Activated T-helper 1 cell treated with anti-CD3 and anti-CD28 coated beads, Interleukin-12 subunit alpha, Interleukin-12 subunit beta, Interleukin-2, Interleukin-4 antibody, amounts not matched to agents 30 ng/mL and 10 ng/mL and 1 ng/mL, durations not matched to agents 14 hours and 24 hours and 36 hours (primary cell): ENCODE results near the gene ARHGEF28. TPM values are rescaled to one million over a fixed set of nuclear protein-coding genes. Genes with fewer than 3 reads are reported as not detected.

Experiments used
- DNase-seq: peaks from one replicate; pipeline ENCODE4 v3.0.0; 2021; ENCODE audit warnings: low spot score
- H3K27ac Mint-ChIP-seq: one replicate; pipeline ENCODE4 v1.8.0; 2021; ENCODE audit warnings: mild to moderate bottlenecking, mixed read lengths
- H3K27me3 Mint-ChIP-seq: one replicate; pipeline ENCODE4 v1.8.0; 2022; ENCODE audit warnings: mild to moderate bottlenecking, moderate library complexity, mixed read lengths; ENCODE audit not compliant: insufficient read depth
- H3K36me3 Mint-ChIP-seq: one replicate; pipeline ENCODE4 v1.8.0; 2021; ENCODE audit warnings: low read depth, mixed read lengths
- H3K4me1 Mint-ChIP-seq: one replicate; pipeline ENCODE4 v1.8.0; 2021; ENCODE audit warnings: low read depth, mixed read lengths
- H3K4me3 Mint-ChIP-seq: one replicate; pipeline ENCODE4 v1.8.0; 2021; ENCODE audit warnings: mild to moderate bottlenecking, moderate library complexity, mixed read lengths
- H3K9me3 Mint-ChIP-seq: one replicate; pipeline ENCODE4 v1.8.0; 2021; ENCODE audit warnings: mixed read lengths
- intact Hi-C: fragments of 100-400 bp; cut with micrococcal nuclease; formaldehyde crosslinking; loops from one replicate; pipeline ENCODE4 v1.15.1; 2024
- total RNA-seq: library from RNA; stranded (reverse); gene quantifications from 2 replicates; pipeline ENCODE4 v1.2.3, GENCODE V29; 2022

Gene ARHGEF28
- total RNA-seq, 1 donor from 2014 or later = 0.03 TPM

DNA sequence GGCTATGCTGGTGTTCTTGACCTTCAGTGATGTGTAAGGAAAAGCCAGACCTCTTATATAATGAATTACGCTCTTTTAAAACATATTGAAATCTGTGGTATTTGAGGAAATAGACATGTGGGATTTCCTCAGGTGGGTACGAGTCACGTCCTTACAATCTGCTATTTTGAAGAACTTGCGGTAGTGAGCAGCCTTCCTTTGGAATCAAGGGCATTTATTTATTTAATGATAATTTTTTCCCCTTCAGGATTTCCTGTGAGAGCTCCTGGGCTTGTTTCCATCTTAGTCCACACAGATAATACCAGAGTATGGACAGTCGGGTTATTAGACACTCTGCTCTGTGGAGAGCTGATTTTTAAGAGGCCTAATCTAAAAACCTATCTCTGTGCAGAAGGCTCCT is 167.9 kb downstream of the ARHGEF28 start:
- DNase-seq = no peak
- H3K4me1 Mint-ChIP-seq = peaks cover 11% of the 10 kb centered on the region
- no peaks in the 10 kb centered on the region for H3K9me3 Mint-ChIP-seq
- H3K4me3 Mint-ChIP-seq = no peak overlapping the region
- no peak overlapping the region for H3K27ac Mint-ChIP-seq
- no peaks in the 10 kb centered on the region for H3K36me3 Mint-ChIP-seq
- intact Hi-C loops = loop anchor here (2.0 kb wide), 1 partner anchor 855 kb away; no protein-coding TSS in a partner anchor
- peaks cover 4% of the 10 kb centered on the region for H3K27me3 Mint-ChIP-seq

GRCh38 chr5:73796164-73797131 is 170.5 kb downstream of the ARHGEF28 start:
- H3K27ac Mint-ChIP-seq = no peak overlapping the region
- intact Hi-C loops = loop anchor here (5.0 kb wide), 1 partner anchor 101 kb away; no protein-coding TSS in a partner anchor
- H3K27me3 Mint-ChIP-seq = peaks cover 7% of the 10 kb centered on the region
- H3K9me3 Mint-ChIP-seq = no peaks in the 10 kb centered on the region
- peaks cover 11% of the 10 kb centered on the region for H3K4me1 Mint-ChIP-seq
- DNase-seq = no peak
- no peaks in the 10 kb centered on the region for H3K36me3 Mint-ChIP-seq
- no peak overlapping the region for H3K4me3 Mint-ChIP-seq

DNA sequence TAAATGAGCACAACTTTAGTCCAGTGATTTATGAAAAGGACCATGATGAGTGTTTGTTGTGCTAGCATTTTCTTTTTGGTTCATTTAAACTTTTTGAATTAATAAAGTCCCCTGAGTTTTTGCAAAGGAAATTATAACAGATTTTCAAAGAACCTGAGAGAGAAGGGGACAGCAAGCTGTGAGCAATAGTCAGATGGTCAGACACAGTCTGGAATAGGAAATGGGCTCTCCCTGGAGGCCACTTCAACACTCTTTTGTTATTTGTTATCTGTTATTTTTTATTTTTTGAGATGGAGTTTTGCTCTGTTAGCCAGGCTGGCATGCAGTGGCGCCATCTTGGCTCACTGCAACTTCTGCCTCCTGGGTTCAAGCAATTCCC is 171.1 kb downstream of the ARHGEF28 start:
- Mint-ChIP-seq H3K9me3 (no peaks in the 10 kb centered on the region), H3K27ac (no peak overlapping the region), H3K36me3 (no peaks in the 10 kb centered on the region), H3K4me1 (peaks cover 11% of the 10 kb centered on the region), H3K27me3 (peaks cover 7% of the 10 kb centered on the region), H3K4me3 (no peak overlapping the region)
- DNase-seq = no peak
- intact Hi-C loops = loop anchor here (5.0 kb wide), 1 partner anchor 100 kb away; no protein-coding TSS in a partner anchor

DNA sequence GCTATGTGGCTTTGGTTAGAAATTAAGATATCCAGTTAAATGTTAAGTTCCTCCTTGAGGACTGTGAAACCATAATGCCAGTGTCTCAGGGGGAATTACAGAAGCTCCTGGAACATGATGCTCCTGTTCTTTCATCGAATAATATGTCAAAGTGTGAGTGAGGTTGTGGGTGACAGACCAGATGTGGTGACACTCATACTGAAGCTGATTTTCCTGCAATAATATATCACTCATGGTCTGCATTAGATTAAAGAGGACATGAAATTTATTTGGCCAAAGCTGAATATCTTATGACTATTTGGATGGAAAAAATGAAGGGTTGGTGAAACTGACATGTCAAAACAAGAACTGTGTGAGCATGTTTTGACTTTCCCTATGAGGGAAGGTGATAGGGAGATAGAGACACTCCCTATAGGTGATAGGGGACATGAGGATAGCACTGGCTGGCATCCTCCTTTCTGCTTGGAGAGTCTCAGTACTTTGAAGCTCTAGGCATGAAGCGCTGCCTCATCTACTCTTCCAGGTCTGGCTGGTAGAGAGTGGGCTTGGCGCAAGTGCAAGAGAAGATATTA is 173.5 kb downstream of the ARHGEF28 start:
- Mint-ChIP-seq H3K36me3 (no peaks in the 10 kb centered on the region), H3K4me1 (peaks cover 11% of the 10 kb centered on the region), H3K4me3 (no peak overlapping the region), H3K27me3 (peaks cover 8% of the 10 kb centered on the region), H3K27ac (no peak overlapping the region), H3K9me3 (no peaks in the 10 kb centered on the region)
- intact Hi-C loops = loop anchor here (5.0 kb wide), 1 partner anchor 98 kb away; no protein-coding TSS in a partner anchor
- no peak for DNase-seq

- Mint-ChIP-seq H3K27me3 (peaks cover 14% of the 10 kb centered on the region), H3K27ac (no peak overlapping the region), H3K36me3 (no peaks in the 10 kb centered on the region), H3K4me1 (peaks cover 2% of the 10 kb centered on the region), H3K9me3 (no peaks in the 10 kb centered on the region), H3K4me3 (no peak overlapping the region)
- no peak for DNase-seq
- intact Hi-C loops = no loop called here
Observed at GRCh38 chr5:73801686-73802085, 175.7 kb downstream of the ARHGEF28 start.

GRCh38 chr5:73805449-73805848 is 179.5 kb downstream of the ARHGEF28 start:
- Mint-ChIP-seq H3K27me3 (peaks cover 16% of the 10 kb centered on the region), H3K27ac (no peak overlapping the region), H3K4me3 (no peak overlapping the region), H3K9me3 (no peaks in the 10 kb centered on the region), H3K4me1 (no peaks in the 10 kb centered on the region), H3K36me3 (no peaks in the 10 kb centered on the region)
- intact Hi-C loops = no loop called here
- DNase-seq = no peak

- Mint-ChIP-seq H3K27me3 (peaks cover 17% of the 10 kb centered on the region), H3K4me3 (no peak overlapping the region), H3K27ac (no peak overlapping the region), H3K36me3 (no peaks in the 10 kb centered on the region), H3K4me1 (no peaks in the 10 kb centered on the region), H3K9me3 (no peaks in the 10 kb centered on the region)
- intact Hi-C loops = no loop called here
- DNase-seq = no peak
Observed at GRCh38 chr5:73808911-73809310, 182.9 kb downstream of the ARHGEF28 start.

DNA sequence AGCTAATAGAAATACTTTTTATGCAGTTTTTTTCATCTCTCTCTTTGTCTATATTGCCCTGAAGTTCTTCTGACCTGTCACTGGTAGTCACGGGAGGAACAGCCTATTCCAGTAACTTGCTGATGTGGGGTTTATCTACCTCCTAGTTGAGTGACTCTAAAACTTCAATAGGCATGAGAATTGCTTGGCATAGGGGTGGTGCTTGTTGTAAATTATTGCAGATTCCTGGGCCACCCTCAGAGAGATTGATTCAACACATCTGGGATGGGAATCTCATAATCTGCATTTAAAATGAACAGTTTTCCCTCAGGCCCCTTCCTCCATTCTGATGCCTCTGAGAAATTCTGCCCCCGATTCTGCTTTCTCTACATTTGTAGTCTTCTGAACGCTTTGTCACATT is 184.4 kb downstream of the ARHGEF28 start:
- Mint-ChIP-seq H3K27me3 (peaks cover 16% of the 10 kb centered on the region), H3K36me3 (no peaks in the 10 kb centered on the region), H3K27ac (no peak overlapping the region), H3K4me1 (no peaks in the 10 kb centered on the region), H3K4me3 (no peak overlapping the region), H3K9me3 (no peaks in the 10 kb centered on the region)
- intact Hi-C loops = no loop called here
- no peak for DNase-seq

- H3K9me3 Mint-ChIP-seq = no peaks in the 10 kb centered on the region
- no peak for DNase-seq
- H3K27ac Mint-ChIP-seq = no peak overlapping the region
- no peaks in the 10 kb centered on the region for H3K36me3 Mint-ChIP-seq
- peaks cover 17% of the 10 kb centered on the region for H3K27me3 Mint-ChIP-seq
- no peak overlapping the region for H3K4me3 Mint-ChIP-seq
- no peaks in the 10 kb centered on the region for H3K4me1 Mint-ChIP-seq
- intact Hi-C loops = no loop called here
Observed at GRCh38 chr5:73812457-73812856, 186.5 kb downstream of the ARHGEF28 start.

DNA sequence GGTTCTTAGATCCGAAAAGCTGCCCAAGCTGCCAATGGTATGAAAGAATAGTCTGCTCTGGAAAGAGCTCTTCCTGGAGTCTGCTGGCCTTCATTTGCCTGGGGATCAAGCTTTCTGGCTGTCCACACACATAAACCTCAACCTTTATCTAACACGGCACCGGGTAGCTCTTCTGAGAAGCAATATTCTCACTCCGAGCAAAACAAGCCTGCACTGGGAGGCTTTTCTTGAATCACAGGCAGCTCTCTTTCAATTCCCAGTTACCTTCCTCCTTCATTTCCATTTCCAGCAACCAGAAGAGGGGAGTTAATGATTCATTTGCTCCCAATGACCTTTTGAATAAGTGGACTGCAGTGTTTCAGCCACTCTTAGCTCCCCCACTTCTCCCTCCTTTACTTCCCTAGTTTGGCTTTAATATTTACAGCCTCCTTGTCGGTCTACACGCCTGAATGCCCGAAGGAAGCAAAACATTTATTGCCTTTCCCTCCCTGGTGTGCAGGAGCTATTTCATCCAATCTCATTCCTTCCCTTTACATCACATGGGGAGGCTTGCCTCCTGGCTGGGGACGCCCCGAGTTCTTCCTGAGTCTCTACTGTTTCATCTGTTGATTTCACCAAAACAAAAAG is 187.1 kb downstream of the ARHGEF28 start:
- no peak overlapping the region for H3K4me3 Mint-ChIP-seq
- intact Hi-C loops = no loop called here

GRCh38 chr5:73814233-73814846 is 188.3 kb downstream of the ARHGEF28 start:
- Mint-ChIP-seq H3K9me3 (no peaks in the 10 kb centered on the region), H3K27me3 (peaks cover 15% of the 10 kb centered on the region), H3K4me3 (no peak overlapping the region), H3K27ac (no peak overlapping the region), H3K4me1 (no peaks in the 10 kb centered on the region), H3K36me3 (no peaks in the 10 kb centered on the region)
- no peak for DNase-seq
- intact Hi-C loops = no loop called here

More for the DNA sequence above, 187.1 kb downstream of the ARHGEF28 start:
- H3K27me3 Mint-ChIP-seq = peaks cover 17% of the 10 kb centered on the region
- no peak for DNase-seq
- no peak overlapping the region for H3K27ac Mint-ChIP-seq
- H3K9me3 Mint-ChIP-seq = no peaks in the 10 kb centered on the region
- no peaks in the 10 kb centered on the region for H3K4me1 Mint-ChIP-seq
- H3K36me3 Mint-ChIP-seq = no peaks in the 10 kb centered on the region

DNA sequence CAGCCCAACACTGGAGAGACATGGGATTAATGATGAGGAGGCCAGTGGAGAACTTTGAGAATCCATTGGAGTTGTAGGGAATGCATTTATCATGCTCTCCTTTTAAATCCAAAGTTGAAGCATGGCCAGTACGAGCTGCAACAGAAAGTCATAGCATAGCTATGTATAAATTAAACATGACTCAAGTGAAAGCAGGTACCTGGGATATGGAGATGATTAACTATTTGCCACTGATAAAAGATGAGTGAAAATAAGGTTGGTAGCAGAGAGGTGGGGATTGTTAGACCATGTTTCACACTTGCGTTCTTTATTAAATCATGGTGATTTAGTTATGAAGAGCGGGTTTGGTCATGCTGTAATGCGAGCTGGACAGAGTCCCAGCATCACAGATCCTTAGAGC is 189.6 kb downstream of the ARHGEF28 start:
- H3K27me3 Mint-ChIP-seq = peaks cover 12% of the 10 kb centered on the region
- no peaks in the 10 kb centered on the region for H3K4me1 Mint-ChIP-seq
- H3K27ac Mint-ChIP-seq = no peak overlapping the region
- H3K9me3 Mint-ChIP-seq = no peaks in the 10 kb centered on the region
- intact Hi-C loops = no loop called here
- H3K4me3 Mint-ChIP-seq = no peak overlapping the region
- no peaks in the 10 kb centered on the region for H3K36me3 Mint-ChIP-seq
- DNase-seq = no peak
